NCI-H510A treated with DMSO at 0.1 percent for 48 hours (cell line): ENCODE data around the gene SERPINE1.
A peak's percentile ranks its signal among the peaks of the same experiment; 100 is the strongest.

ENCODE experiments used
- DNase-seq: peaks from one replicate; lab custom pipeline; 2025; lab: John Stamatoyannopoulos, UW

The SERPINE1 gene

DNA sequence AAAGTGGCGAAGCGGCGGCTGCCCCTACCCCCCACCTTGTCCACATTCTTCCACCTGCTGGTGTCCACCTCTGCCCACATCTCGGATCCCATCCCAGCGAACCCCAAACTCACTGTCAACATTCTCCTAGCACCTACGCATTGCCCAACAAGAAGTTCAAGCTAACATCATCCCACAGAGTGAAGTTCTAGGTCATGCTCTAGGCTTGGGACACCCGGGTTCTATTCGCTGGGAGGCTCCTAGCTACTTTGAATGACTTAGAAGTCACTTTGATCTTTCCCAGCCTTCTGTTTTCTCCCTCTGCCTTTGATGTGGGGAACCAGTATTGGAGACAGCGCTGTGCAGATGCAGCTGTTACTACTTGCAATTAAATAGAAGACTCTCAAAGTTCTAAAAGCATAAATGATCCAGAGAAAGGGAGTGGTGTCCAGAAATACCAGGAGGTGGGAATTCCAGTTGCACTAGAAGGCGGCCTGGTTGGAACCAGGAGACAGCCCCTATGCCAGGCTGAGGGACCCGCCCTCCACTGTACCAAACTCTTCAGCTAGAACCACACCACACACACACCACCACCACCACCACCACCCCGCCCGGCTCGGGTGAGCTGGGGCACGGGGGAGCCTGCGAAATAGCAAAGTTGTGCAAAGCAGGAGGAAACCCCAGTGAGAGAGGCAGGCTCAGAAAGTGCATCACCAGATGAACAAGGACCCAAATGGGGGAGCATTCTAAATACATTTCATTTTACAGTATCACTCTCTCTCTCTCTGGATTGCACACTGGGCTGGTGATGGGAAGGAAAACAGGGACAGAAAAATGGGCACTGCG, 43.9 kb downstream of the SERPINE1 start:
- DNase-seq: no peak

DNA sequence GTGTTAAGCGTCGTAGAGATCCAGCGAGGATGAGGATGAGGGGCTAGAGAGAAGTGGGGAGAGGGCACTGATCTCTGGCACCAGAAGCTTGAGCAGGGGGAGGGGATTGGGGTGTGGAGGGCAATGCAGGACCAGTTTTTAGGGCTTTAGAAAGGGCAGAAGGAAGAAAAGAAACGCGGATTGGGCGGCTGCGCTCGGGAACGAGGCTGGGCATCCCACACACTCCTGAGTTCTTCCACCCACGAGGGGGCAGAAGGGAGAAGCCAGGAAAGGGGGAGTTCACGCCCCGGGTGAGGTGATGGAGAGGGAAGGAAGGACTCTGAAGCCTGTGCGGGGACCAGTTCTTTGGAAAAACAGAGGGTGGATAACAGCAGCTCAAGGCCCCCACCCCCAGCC, 44.5 kb downstream of the SERPINE1 start:
- no peak for DNase-seq

DNA sequence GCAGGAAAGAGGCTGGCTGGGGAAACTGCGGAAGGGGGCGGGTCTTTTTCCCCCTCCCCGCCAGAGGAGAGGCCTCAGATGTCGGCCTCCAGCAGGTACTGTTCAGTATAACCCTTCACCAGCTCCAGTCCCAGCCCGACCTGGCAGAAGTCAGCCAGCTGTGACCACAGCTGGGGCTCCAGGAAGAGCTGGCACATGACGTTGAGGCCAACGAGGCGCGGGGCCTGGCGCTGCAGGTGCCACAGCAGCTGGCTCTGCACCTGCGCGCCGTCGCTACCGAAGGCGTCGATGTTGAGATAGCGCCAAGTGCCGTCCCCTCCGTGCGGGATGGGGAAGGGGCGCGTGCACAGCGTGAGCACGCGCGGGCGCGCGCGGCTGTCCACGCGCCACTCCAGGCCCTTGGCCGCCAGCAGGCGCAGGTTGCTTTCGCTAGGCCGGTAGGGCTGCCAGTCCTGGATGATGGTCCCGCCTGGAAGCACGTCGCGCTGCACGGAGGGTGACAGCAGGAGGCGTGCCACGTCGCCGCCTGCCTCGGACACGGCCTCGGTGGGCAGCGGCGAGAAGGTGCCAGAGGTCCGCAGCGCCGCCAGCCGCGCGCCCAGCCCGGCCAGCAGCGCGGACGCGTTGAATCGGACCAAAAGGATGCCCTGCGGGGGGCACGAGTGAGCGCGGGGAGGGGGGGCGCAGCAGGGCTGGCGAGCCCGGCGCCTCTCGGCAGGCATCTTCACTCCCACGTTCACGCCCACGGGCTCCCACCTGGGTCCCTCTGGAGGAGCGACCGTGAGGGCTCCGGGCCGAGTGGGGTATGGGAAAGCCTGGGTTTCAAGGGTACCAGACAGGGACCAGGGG, 45.3 kb downstream of the SERPINE1 start:
- DNase-seq: peak; percentile 44

DNA sequence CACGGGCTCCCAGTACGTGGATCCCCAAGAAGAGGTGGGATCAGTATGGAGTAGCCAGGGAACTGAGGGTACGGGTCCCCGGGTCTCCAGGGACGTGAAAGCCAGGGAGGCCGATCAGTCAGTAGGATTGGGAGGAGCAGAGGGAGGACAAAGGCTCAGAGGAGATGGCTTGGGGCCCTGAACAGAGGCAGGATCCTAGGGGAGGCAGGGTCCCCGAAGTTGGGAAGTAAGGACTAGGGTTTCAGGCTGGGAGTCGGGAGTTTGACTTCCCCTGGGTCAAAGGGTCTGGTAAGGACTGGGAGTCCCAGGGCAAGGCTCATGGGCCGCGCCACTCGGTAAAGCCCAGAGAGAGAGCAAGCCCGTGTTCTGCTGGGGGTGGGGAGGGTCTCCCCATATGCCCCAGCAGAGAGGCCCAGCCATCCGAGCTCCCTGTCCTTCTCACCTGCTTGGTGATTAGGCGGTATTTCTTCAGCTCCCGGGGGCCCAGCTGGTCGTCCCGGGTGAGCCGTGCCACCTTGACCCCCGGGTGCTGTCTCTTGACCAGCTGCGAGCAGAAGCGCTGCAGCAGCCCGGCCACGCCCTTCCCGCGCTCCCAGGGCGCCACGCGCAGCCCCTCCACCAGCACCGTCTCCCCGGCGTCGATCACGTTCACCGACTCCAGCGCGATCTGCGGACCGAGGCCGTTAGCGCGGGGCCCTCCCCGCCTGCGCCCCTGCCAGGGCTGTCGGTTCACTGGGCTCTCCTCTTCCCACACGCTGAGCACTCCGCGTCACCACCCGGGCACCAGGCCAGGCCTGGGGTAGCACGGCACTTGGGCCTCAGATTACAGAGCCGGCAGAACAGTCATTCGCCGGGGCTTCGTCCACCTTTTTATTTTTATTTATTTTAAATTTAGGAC, 46.2 kb downstream of the SERPINE1 start:
- no peak for DNase-seq

DNA sequence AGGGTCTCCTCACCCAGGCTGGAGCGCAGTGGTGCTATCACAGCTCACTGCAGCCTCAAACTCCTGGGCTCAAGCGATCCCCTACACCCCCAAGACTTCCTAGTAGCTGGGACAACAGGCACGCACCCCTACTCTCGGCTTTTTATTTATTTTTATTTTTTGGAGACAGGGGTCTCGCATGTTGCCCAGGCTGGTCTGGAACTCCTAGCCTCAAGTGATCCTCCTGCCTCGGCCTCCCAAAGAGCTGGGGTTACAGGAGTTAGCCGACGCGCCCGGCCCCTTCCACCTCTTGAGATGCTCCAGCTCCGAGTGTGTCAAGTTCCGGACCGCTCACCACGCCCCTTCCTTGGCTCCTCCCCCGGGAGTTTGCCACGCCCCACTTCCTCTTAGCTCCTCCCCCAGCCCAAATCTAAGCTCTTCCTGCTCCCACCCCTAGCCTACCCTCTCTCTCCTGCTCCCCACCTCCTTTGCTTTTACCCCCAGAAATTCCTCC, 46.9 kb downstream of the SERPINE1 start:
- DNase-seq: no peak

DNA sequence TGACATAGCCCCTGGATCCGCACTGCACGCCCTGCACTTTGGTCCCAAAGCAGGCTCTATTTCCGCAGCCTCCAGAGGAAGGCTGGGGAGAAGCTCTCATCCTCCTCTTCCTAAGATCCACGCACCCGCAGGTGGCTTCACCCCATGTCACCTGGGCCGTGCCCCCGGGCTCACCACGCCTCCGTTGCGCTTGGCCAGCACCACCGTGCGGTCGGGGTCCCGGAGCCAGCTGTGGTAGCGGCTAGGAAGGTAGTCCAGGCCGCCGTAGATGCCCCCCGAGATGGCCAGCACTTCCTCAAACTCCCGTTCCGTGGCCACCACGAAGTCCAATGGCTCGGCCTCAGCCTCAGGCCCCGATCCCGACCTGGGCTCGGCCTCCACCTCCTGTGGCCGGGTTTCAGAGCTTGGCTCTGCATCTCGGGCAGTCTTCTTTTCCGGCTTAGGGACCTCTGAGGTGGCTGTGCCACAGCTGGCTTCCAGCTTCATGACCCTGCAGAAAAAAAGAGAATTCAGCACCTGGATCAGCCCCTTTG, 47.5 kb downstream of the SERPINE1 start:
- DNase-seq: no peak

DNA sequence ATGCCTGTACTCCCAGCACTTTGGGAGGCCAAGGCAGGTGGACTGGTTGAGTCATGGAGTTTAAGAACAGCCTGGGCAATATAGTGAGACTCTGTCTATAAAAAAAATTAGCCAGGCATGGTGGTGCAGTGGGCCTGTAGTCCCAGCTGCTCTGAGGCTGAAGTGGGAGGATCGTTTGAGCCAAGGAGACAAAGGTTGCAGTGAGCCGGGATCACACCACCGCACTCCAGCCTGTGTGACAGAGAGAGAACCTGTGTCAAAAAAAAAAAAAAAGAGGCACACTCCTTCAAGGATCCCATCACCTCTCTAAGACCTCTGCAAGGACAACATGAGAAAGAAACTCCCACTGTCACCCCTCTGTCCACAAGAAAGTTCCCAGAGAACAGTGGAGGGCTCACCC, 48.8 kb downstream of the SERPINE1 start:
- no peak for DNase-seq

DNA sequence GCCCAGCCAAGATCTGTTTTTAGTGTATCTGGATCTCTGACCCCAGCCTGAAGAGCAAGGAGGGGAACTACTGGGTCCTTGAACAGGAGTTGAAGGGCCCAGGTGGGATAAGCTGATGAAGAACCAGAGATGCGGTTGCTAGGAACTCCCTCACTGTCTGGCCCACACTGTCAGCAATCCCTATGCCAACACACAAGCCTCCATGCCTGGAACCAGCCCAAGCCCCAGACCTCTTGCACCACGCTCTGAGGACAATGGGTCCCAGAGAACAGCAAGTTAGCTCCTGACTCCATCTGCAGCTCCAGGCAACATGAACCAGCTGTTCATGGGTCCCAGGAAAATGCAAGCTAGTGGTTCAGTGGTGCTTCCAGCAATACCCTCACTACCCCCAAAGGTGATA, 50.7 kb downstream of the SERPINE1 start:
- no peak for DNase-seq

DNA sequence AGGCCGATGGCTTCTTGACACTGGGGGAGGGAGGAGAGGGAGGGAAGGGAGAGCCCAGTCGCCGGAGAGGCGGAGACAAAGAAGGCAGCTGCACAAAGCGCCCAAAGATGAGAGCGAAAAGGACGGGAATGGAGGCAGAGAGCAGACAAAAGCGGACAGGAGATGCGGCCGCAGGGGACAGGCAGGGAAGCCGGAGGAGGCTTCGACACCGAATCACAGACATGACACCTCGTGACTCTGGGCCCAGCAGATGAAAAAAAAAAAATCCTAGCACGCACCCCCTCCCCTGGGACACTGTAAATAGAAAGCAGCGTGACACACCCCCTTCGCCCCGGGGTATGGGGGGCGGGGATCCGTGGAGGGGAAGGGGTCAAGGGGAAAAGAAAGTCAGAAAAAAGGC, 52.2 kb downstream of the SERPINE1 start:
- peak; percentile 20 for DNase-seq

DNA sequence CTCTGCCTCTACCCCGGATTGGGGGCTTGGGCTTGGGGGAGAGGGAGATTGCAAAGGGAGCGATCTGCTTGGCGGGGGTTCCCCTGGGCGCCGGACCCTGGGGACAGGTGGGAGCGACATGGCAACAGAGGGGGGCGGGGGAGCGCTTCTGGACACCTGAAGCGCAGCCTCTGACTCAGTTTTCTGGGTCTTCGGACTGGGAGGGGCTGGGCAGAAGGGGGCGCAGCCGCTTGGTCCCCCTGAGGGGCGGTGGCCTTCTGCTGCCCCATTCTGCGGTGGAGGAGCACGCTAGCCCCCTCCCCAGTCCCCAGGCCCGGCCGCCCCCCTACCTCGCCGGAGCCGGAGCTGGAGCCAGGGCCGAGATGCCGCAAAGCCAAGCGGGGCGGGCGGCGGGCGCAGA, 52.8 kb downstream of the SERPINE1 start:
- no peak for DNase-seq

DNA sequence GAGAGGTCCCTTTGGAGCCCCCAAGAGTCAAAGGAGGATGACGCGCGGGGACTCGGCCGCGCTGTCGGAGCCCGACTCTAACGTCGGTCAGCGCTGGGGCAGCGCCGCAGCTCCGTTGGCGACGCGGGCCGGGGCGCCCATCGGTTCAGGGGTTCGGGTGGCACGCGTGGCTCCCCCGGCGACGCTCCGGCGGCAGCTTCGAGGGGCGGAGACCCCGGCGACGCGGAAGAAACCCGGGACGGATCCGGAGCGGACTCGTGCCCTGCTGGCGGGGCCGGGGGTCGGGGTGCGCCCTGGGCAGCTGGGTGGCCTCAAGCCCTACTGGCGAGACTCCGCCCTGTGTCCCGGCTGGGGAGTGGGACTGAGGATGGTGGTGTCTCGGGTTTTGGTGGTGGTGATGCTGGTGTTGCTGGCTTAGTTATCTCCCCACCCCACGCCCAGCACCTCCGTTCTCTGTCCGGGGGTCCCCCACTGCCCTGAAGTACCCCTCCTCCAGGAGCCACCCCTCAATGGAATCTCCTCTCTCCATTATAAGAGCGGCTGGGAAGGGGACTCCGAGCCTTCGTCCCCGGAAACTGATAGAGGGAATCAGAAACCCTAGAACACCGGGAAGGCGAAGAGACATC, 53.3 kb downstream of the SERPINE1 start, which contains the start of gene NAT16:
Gene NAT16 (minus strand): TSS at position 164 of the 626 bp plus-strand sequence. CDS start 5,486 bp downstream, outside the sequence.
- DNase-seq: no peak

DNA sequence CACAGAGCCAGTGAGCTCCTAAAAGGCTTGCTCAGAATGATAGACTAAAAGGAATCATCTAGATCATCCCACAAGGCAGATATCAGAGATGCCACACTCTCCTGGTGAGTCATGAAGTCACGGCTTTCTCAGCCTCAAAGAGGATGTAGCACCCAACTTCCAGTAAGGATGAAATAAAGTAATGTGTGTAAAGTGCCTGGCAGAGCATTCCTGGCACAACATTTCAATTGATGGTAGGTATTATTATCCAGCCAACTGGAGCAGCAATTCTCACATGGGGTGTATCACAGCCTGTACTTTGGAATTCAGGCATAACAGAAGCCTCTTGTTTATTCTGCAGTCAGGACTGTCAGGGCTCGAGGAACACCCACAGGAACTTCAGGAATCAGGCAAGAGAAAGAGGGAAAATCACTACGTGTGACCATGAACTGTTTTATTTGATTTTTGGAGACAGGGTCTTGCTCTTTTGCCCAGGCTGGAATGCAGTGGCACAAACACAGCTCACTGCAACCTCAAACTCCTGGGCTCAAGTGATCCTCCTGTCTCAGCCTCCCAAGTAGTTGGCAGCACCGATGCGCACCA, 58.4 kb downstream of the SERPINE1 start:
- no peak for DNase-seq

DNA sequence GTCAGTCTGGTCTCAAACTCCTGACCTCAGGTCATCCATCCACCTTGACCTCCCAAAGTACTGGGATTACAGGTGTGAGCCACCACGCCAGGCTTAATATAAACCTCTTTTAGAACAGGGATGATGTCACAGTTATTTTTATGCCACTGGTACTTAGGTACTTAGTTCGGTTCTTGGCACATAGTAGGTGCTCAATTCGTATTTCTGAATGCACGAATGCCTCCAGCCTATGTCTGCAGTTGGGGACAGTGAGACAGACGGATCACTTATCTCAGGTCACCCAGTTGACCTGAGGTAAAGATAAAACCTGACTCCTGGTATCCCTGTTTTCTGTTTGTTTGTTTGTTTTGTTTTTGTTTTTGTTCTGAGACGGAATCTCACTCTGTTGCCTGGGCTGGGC, 59.3 kb downstream of the SERPINE1 start:
- no peak for DNase-seq

DNA sequence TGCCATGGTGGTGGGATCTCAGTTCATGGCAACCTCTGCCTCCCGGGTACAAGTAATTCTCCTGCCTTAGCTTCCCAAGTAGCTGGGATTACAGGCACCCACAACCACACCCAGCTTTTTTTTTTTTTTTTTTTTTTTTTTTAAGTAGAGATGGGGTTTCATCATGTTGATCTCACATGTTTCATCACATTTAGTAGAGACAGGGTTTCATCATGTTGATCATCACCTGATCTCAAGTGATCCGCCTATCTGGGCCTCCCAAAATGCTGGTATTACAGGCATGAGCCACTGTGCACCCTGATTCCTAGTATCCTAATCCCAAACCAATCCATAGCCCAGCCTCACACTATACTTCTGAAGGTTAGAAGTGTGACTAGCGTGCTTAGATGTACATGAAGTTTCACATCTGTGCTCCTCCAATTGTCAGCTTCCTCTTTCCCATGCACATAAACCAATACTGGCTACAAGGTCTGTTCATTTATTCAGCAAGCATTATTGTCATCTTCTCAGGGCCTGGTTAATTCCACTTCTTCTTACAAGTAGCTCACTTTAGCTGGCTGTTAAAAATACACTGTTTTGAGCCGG, 60.0 kb downstream of the SERPINE1 start:
- no peak for DNase-seq
